NCI-H2196 (cell line): Measurements from ENCODE around the gene KAT2B.
"Not testable (repeated sequence)": the region's sequence is repeated elsewhere in the genome, so short reads cannot be mapped to it uniquely, and the experiment has no call there.

Experiments used
- DNase-seq: peaks from one replicate; lab custom pipeline; 2025; ENCODE audit not compliant: unreplicated experiment; lab: John Stamatoyannopoulos, UW

KAT2B gene

DNA sequence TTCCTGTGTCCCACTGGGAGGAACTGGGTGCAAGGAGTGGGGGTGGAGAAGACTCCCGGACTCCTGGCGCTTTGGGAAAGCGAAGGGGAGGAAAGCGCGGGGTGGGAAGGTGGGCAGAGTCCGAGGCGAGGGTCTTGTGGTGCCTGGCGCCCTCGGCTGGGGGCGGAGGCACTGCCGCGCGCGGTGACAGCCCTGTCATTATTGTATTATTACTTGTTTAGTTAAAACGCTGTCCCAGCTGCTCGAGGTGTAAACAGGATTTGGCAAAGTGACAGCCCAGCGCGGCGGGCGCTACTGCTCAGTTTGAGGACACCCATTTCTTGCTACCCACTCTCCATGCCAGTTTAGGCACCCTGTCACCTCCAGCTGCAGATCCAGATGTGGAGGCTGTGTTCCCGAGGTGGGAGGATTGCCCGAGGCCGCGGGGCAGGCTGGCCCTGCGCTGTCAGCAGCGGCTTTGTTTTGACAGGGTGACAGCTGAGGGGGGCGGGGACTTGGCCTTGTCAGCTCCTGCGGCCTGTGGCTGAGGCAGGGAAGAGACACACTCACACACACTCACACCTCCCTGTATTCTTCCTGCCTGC lies 1.0 kb downstream of the KAT2B start:
- DNase-seq: peak; percentile 35

DNA sequence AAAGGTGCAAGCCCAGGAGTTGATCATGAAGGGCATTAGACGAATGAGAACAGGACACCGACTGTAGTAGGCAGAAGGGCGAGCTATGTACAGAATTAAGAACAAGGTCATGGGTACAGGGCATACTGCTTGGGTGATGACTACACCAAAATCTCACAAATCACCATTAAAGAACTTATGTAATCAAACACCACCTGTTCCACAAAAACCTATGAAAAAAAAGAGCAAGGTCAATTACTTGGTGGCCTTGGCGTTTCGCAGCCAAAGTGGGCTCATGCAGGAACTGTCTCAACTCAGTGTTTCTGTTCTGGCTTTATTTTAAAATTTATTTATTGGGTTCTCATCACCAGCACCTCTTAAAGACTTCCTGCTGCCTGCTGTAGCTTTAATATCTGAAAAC lies 2.1 kb downstream of the KAT2B start:
- DNase-seq: no peak

DNA sequence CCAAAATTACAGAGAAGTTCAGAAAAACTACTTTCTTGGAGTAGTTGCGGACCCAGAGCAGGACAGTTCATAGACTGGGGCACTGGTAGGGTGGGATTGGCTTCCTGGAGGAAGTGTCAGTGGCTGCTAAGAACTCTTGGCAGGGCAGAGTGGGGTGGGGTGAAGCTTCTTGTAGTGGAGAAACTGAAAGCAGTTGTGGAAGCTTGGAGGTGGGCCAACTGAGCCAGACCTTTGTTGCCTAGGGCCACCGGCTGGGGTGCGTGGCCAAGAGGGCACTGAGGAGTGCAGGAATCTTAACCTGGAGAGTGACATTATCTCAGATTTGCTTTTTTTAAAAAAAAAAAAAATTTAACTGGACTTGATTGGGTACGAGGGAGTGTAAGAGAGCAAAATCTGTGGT lies 3.1 kb downstream of the KAT2B start:
- DNase-seq: peak; percentile 6

DNA sequence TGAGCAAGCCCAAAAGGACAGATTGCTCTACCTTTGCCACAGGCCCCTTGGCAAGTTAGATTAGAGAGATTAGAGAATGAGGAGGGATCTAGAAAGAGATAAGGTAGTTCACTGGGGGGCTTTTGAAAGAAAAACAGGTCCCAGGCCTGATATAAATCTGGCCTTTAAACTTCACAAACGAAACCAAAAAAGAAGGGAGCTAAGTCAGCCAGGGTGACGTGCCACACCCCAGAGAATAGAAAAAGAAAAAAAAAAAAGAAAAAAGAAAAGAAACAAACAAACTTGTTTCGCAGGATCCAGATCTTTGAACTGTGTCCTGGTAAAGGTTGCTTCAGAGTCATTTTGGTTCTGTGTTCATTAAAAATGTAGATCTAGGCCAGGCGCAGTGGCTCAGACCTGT lies 3.6 kb downstream of the KAT2B start:
- no peak for DNase-seq

DNA sequence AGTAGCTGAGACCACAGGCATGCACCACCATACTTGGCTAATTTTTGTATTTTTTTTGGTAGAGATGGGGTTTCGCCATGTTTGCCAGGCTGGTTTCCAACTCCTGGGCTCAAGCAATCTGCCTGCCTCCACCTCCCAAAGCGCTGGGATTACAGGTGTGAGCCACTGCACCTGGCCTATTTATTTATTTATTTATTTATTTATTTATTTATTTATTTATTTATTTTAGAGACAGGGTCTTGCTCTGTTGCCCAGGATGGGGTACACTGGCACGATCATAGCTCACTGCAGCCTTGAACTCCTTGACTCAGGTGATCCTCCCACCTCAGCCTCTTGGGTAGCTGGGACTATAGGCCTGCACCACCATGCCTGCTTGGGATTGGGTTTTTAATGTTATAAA lies 4.9 kb downstream of the KAT2B start:
- not testable (repeated sequence) for DNase-seq

DNA sequence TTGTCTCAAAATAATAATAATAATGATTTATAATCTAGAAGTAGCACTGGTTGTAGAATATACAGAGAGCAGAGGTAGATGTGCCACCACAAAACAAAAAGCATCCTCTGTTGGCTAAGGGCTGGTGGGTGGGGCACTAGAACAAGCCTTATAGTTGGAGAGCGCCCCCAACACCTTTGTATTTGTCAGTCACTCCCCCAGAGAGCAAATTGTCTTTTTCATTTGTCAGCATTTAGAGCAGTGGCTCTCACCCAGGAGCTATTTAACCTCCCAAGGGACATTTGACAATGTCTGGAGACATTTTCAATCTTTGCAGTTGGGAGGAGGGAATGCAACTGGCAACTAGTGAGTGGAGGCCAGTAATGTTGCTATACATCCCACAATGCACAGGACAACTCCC lies 6.3 kb downstream of the KAT2B start:
- no peak for DNase-seq

DNA sequence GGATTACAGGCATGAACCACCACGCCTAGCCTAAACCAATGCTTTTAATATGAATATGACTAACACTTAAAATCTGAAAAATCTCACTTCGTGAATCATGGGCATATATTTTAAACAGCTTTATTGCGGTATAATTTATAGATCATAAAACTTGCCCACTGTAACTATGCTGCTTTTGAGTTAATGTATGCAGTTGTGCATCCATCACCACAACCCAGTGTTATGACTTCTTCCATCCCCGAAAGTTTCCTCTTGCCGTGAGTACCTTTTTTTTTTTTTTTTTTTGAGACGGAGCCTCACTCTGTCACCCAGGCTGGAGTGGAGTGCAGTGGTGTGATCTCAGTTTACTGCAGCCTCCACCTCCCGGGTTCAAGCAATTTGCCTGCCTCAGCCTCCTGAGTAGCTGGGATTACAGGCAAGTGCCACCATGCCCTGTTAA lies 7.1 kb downstream of the KAT2B start:
- no peak for DNase-seq

DNA sequence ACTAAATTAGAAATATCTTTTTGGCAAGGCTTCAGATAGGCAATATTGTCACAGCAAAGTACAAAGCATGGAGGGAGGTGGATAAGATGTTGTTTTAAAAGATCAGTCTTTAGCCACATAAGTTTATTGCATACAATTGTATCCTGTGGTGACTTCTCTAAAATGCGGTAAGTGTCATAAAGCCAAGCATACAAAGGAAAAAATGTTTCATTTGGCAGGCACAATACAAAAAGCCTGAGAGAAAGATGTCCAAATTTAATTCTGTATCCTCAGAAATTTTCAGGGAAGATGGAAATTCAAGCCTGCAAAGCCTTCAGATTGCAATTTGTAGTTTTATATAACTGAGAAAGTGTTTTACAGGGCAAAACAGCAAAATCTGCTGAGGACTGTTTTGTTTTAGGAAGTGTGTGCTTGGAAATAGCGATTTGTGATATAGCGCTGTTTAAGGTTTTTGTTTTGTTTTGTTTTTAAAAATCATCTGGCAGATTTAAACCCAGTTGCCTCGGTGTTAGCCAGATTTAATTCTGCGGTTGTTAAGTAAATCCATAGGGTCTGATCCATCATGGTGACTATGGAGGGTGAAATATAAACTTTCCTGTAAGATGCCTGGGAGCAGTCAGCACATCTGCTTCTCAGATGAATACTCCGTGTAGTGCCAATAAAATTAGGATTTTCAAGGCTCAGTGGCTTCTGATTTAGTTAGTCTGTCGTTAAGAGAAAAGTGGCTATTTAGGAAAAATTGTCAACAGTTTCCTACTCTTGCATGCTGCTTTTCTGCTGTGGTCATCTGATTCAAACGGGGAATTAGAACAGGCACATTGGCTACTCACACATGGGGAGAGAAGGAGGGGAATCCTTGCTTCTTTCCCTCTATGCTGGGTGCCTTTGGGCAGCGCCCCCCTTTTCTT lies 8.0 kb downstream of the KAT2B start:
- DNase-seq: no peak

DNA sequence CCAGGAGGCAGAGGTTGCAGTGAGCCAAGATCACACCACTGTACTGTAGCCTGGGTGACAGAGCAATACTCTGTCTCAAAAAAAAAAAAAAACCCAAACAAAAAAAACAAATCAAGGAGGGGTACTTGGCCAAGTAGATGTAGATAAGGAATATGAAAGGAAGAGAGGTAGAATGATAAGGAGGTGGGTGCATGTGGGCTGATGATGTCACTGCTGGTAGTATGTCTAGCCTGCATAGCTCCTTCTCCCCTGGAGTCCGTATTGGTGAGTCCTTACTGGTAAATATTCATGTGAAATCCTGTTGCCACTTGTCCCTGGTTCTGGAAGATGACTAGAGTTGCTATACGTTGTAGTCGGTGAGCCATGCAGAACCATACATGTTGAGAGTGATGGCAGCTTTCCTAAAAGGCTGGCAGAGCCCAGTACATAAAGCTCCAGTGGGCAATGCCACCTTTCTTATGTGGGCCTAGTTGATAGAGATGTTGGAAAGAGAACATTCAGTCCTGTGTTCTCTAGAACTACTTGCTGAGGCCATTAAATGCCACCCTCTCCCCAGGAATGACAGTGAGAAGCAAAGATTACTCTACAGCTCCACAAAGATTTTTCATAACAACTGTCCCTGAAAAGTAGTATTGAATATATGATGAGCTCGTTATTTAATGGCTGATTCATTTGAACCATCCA lies 11.0 kb downstream of the KAT2B start:
- no peak for DNase-seq

DNA sequence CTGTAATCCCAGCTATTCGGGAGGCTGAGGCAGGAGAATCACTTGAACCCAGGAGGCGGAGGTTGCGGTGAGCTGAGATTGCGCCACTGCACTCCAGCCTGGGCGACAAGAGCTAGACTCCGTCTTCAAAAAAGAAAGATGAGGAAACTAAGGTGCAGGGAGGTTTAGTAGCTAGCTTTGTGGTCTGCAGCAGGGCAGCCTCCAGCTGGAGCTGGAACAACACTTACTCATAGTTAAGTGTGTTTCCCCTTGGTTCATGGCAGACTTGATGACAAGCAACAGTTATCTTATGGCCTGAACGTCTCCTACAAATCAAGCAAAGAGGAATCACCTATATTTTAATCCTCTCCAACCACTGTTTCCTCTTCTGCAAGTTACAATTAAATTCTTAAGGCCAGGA lies 12.6 kb downstream of the KAT2B start:
- DNase-seq: no peak

DNA sequence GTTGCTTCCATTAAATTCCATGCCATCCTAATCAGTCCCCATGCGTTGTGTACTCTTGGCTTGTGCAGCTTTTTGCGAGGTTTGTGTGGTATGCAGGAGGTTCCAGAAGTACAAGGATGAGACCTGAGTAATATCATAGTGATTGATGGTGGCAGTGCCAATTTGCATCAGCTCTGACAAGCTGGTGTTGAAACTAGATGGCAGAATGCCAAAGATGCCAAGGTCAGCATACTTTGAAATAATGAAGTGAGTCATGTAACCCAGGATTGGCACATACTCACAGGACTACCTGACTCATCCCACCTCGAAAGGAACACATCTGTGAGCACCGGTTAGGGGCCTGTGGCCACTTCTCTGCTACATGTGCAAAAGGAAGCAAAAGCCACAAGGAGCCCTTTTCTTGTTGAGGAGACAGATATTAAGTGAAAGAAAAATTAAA lies 14.3 kb downstream of the KAT2B start:
- DNase-seq: peak; percentile 25

DNA sequence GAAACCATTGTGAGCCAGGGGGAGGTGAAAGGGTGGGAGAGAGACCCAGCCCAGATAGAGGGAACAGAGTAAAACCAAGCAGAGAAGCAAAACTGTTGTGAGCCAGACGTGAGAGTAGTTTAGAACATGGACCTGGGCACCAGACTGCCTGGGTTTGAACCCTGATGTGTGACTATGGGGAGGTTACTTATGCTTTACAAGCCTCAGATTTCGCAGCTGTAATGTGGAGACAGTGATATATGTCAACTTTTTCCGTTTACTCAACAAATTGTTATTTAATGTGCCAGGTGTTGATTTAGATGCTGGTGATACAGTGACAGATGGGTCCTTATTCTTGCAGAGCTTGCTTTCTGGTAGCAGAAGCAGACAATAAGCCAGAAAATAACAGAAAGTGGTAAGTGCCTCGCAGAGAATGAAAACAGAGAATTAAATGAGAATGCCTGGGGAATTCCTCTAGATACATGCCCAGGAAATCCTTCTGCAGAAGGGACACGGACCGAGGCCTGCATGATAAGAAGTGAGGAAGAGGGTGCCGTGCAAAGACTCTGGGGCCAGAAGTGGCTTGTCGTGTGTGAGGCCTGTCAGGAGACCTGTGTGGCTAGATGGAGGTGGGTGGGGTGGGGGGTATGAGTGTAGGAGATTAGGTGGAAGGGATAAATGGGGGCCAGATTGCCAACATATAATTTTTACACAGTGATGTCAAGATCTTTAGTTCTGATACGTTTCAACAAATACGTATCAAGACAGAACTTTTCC lies 15.0 kb downstream of the KAT2B start:
- DNase-seq: no peak

DNA sequence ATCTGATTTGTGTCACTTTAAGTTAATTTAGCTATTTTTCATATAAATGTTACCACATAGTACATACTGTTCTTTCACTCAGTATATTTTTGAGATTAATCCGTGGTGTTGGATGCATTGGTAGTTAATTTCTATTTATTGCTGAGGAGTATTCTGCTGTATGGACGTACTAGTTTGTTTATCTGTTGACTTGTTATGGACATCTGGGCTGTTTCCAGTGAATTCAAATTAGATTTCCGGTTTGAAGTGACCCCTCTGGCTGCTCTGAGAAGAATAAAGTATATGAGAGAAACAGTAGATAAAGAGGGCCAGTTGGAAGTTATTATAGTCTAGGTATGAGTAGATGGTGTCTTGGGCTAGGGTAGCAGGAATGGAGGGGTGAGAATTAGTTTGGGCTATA lies 15.6 kb downstream of the KAT2B start:
- DNase-seq: no peak

DNA sequence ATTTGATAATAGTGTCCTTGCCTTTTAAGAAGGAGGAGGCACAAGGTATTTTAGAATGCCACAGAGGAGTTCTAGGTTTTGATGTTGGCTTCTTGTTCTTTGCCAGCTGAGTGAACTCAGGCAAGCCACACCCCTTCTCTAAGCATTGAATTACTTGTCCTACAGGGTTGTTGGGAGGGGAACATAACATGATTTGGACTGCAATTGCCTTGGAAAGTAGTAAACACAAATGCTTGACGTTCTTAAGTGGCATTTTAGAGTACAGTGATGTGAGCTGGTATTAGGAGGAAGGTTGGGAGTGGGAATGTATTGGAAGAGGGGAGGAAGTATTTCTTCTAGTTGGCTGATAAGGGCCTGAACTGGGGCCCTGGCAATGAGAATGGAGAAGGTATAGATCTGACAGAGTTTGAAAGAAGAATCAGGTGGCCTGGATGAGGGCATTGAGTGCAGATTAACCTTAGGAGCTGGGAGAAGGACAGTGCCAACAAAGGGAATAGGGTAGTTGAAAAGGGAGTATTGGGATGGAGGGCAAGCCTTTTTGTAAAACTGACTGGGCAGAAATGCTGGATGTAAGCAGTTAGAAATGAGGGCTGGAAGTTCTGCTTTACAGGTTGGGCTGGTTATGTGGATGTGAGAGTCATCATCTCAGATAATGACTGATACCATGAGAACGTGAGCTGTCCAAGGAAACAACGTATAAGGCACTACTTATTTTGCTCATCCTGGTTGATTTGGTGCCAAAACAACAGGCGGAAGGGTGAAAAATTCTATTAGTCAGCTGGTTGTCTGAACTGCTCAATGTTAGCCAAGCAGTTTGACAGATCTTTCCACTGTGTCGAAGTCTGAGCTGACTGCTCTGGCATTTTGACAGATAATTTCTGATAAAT lies 16.7 kb downstream of the KAT2B start:
- no peak for DNase-seq

DNA sequence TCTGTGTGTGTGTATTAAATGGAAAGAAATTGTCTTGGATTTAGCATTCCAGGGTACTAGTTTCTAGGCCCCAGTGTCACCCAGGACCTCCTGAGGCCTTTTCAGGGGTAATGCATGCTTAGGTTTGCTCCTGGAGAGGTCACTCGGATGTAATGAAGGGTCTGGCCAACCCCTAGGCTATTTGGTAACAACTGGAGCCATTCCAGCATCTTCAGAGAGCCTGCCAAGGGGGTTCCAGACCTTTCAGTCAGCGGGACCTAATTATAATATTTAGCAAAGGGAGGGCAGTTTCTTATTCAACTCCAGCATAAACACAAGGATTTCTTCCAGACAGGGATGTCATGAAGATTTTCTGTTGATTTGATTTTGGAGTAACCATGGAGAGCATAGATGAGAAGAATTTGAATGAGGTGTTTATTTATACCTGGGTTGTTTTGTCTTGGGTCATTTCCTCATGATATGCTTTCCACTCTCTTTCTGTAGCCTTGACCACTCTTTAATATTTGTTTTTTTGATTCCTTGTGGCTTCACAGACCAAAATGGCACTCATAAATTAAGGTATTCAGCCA lies 17.4 kb downstream of the KAT2B start:
- DNase-seq: no peak

DNA sequence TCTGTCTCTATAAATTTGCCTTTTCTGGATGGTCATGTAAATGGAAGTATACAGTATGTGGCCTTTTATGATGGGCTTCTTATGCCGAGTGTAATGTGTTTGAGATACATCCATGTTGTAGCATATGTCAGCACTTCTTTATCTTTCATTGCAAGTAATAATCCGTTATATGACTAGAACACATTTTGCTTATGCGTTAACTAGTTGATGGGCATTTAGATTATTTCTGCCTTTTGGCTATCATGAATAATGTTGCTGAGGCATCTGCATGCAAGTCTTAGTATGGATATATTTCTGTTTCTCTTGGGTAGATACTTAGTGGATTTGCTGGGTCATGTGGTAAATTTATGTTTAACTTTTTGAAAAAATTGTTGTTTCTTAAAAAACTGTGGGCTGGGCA lies 19.7 kb downstream of the KAT2B start:
- DNase-seq: no peak

DNA sequence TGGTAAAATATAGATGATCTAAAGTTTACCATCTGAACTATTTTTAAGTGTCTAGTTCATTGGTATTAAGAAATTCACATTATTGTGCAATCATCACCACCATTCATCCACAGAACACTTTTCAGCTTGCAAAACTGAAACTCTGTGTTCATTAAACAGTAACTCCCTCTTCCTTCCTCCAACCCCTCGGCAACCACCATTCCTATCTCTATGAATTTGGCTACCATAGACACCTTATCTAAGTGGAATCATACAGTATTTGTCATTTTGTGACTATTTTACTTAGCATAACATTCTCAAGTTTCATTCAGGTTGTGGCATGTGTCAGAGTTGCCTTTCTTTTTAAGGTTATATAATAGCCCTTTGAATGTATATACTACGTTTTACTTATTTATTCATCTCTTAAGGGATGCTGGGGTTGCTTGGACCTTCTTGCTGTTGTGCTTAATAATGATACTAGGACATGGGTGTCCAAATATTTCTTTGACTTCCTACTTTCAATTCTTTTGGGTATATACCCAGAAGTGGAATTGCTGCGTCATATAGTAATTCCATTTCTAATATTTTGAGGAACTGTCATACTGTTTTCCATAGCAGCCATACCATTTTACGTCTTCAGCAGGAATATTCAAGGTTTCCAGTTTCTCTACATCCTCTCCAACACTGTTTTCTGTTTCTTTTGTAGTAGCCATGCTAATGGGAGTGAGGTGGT lies 20.9 kb downstream of the KAT2B start:
- no peak for DNase-seq

DNA sequence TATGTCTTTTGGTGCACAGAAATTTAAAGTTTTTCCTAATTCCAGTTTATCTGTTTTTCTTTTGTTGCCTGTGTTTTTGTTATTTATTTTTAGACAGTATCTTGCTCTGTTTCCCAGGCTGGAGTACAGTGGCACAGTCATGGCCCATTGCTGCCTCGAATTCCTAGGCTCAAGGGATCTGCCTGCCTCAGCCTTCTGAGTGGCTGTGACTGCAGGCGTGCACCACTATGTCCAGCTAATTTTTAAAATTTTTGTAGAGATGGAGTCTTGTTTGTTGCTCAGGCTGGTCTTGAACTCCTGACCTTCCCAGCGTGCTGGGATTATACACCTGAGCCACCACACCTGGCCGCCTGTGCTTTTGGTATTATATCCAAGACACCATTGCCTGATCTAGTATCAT lies 22.8 kb downstream of the KAT2B start:
- no peak for DNase-seq

DNA sequence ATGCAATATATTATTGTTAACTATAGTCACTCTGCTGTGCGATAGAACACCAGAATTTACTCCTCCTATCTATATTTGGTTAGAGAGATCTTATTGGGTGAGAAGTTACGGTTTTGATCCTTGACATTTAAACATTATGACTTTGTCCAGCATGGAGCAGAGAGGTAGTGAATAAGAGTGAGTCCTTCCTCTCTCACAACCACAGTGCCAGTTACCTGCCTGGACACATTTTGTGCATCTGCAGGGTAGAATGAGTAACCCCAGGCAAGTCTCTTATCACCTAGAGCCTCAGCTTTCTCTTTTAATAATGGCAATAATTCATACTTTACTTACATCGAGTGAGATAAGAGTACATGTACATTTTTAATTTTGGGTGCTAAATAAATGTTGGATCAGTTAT lies 24.1 kb downstream of the KAT2B start:
- no peak for DNase-seq
